ENCODE results near the gene RAVER2. TPM values are rescaled to one million over a fixed set of nuclear protein-coding genes. Genes with fewer than 3 reads are reported as not detected.

Gene RAVER2
- total RNA-seq, 1 experiment from 2014 or later: 12.4 TPM

GRCh38 chr1:64705591-64705990 is 39.3 kb upstream of the RAVER2 start:
- Histone ChIP-seq H3K36me3 (ENCODE audit: low read depth) (no peaks in the 10 kb centered on the region), H3K27ac (no peak overlapping the region), H3K79me2 (ENCODE audit: low read depth) (no peaks in the 10 kb centered on the region), H2AFZ (no peak overlapping the region), H3F3A (ENCODE audit: insufficient read depth, low read depth) (no peaks in the 10 kb centered on the region), H3K4me3 (no peak overlapping the region), H3K9me3 (ENCODE audit: insufficient read depth, low read depth) (no peaks in the 10 kb centered on the region), H3K4me2 (no peak overlapping the region), H3K27me3 (ENCODE audit: insufficient read depth, low read depth) (no peaks in the 10 kb centered on the region), H3K4me1 (replicated peaks; ENCODE audit: insufficient read depth) (no peaks in the 10 kb centered on the region), H4K20me1 (ENCODE audit: insufficient read depth) (no peaks in the 10 kb centered on the region), H3K9me2 (ENCODE audit: insufficient read depth) (no peaks in the 10 kb centered on the region)
- DNase-seq: no peak
- CTCF ChIA-PET: no interaction called here
- intact Hi-C loops (cut with micrococcal nuclease; ENCODE audit: unreplicated experiment): no loop called here
- POLR2A ChIA-PET (ENCODE audit: unreplicated experiment): interaction anchor here (0.6 kb wide), 1 partner anchor 272 kb away, joined by 3 read pairs; no protein-coding TSS in a partner anchor
- TF ChIP-seq CTCF (conservative IDR thresholded peaks at IDR 0.05): no peak
- no peak for TF ChIP-seq EZH2 (IDR thresholded peaks at IDR 0.05; ENCODE audit: low read depth)
- no TSS peak for BruUV-seq (replicated peaks)

- H3K4me2 ChIP-seq: no peak overlapping the region
- intact Hi-C loops (cut with micrococcal nuclease; ENCODE audit: unreplicated experiment): no loop called here
- H3K36me3 ChIP-seq (ENCODE audit: low read depth): no peaks in the 10 kb centered on the region
- H2AFZ ChIP-seq: no peak overlapping the region
- H3K79me2 ChIP-seq (ENCODE audit: low read depth): no peaks in the 10 kb centered on the region
- no peak overlapping the region for H3K27ac ChIP-seq
- POLR2A ChIA-PET (ENCODE audit: unreplicated experiment): no interaction called here
- no peak for DNase-seq
- H4K20me1 ChIP-seq (ENCODE audit: insufficient read depth): no peaks in the 10 kb centered on the region
- H3F3A ChIP-seq (ENCODE audit: insufficient read depth, low read depth): no peaks in the 10 kb centered on the region
- no peak overlapping the region for H3K4me3 ChIP-seq
- no TSS peak for BruUV-seq (replicated peaks)
- CTCF ChIA-PET: interaction anchor here (0.7 to 1.0 kb wide), 2 partner anchors 94 to 368 kb away, joined by 4 to 6 read pairs; no protein-coding TSS in a partner anchor
- H3K9me2 ChIP-seq (ENCODE audit: insufficient read depth): no peaks in the 10 kb centered on the region
- TF ChIP-seq EZH2 (IDR thresholded peaks at IDR 0.05; ENCODE audit: low read depth): no peak
- H3K9me3 ChIP-seq (ENCODE audit: insufficient read depth, low read depth): no peaks in the 10 kb centered on the region
- H3K4me1 ChIP-seq (replicated peaks; ENCODE audit: insufficient read depth): no peaks in the 10 kb centered on the region
- H3K27me3 ChIP-seq (ENCODE audit: insufficient read depth, low read depth): no peaks in the 10 kb centered on the region
Observed at GRCh38 chr1:64711266-64711665, 33.6 kb upstream of the RAVER2 start.

- no peaks in the 10 kb centered on the region for H3K27me3 ChIP-seq (ENCODE audit: insufficient read depth, low read depth)
- H4K20me1 ChIP-seq (ENCODE audit: insufficient read depth): no peaks in the 10 kb centered on the region
- H2AFZ ChIP-seq: no peak overlapping the region
- no peak for DNase-seq
- TF ChIP-seq EZH2 (IDR thresholded peaks at IDR 0.05; ENCODE audit: low read depth) (no peak), CTCF (conservative IDR thresholded peaks at IDR 0.05) (no peak)
- no peak overlapping the region for H3K4me2 ChIP-seq
- ChIA-PET CTCF (interaction anchor here (1.0 kb wide), 1 partner anchor 94 kb away, joined by 4 read pairs; no protein-coding TSS in a partner anchor), POLR2A (ENCODE audit: unreplicated experiment) (no interaction called here)
- intact Hi-C loops (cut with micrococcal nuclease; ENCODE audit: unreplicated experiment): no loop called here
- no peaks in the 10 kb centered on the region for H3K9me3 ChIP-seq (ENCODE audit: insufficient read depth, low read depth)
- no peaks in the 10 kb centered on the region for H3F3A ChIP-seq (ENCODE audit: insufficient read depth, low read depth)
- no peaks in the 10 kb centered on the region for H3K79me2 ChIP-seq (ENCODE audit: low read depth)
- H3K27ac ChIP-seq: no peak overlapping the region
- H3K9me2 ChIP-seq (ENCODE audit: insufficient read depth): no peaks in the 10 kb centered on the region
- H3K4me1 ChIP-seq (replicated peaks; ENCODE audit: insufficient read depth): no peaks in the 10 kb centered on the region
- BruUV-seq (replicated peaks): no TSS peak
- no peak overlapping the region for H3K4me3 ChIP-seq
- H3K36me3 ChIP-seq (ENCODE audit: low read depth): no peaks in the 10 kb centered on the region
Observed at GRCh38 chr1:64712049-64712448, 32.8 kb upstream of the RAVER2 start.

GRCh38 chr1:64715186-64715585 is 29.7 kb upstream of the RAVER2 start:
- no peaks in the 10 kb centered on the region for H3K9me2 ChIP-seq (ENCODE audit: insufficient read depth)
- H3K4me2 ChIP-seq: no peak overlapping the region
- BruUV-seq (replicated peaks): no TSS peak
- H3K36me3 ChIP-seq (ENCODE audit: low read depth): no peaks in the 10 kb centered on the region
- H2AFZ ChIP-seq: no peak overlapping the region
- no peaks in the 10 kb centered on the region for H3K79me2 ChIP-seq (ENCODE audit: low read depth)
- intact Hi-C loops (cut with micrococcal nuclease; ENCODE audit: unreplicated experiment): no loop called here
- no peaks in the 10 kb centered on the region for H4K20me1 ChIP-seq (ENCODE audit: insufficient read depth)
- ChIA-PET POLR2A (ENCODE audit: unreplicated experiment) (no interaction called here), CTCF (no interaction called here)
- H3F3A ChIP-seq (ENCODE audit: insufficient read depth, low read depth): no peaks in the 10 kb centered on the region
- H3K27ac ChIP-seq: no peak overlapping the region
- H3K9me3 ChIP-seq (ENCODE audit: insufficient read depth, low read depth): no peaks in the 10 kb centered on the region
- no peaks in the 10 kb centered on the region for H3K4me1 ChIP-seq (replicated peaks; ENCODE audit: insufficient read depth)
- no peak overlapping the region for H3K4me3 ChIP-seq
- no peak for DNase-seq
- no peak for TF ChIP-seq EZH2 (IDR thresholded peaks at IDR 0.05; ENCODE audit: low read depth)
- TF ChIP-seq CTCF (conservative IDR thresholded peaks at IDR 0.05): no peak
- H3K27me3 ChIP-seq (ENCODE audit: insufficient read depth, low read depth): no peaks in the 10 kb centered on the region

Measured in PC-9 (cell line).